ENCODE measurements around the gene GTF2IRD1. TPM values are rescaled to one million over a fixed set of nuclear protein-coding genes. Genes with fewer than 3 reads are reported as not detected.
"Not testable (repeated sequence)": the region's sequence is repeated elsewhere in the genome, so short reads cannot be mapped to it uniquely, and the experiment has no call there.

Gene GTF2IRD1
- total RNA-seq, 1 donor = 6.4 TPM

DNA sequence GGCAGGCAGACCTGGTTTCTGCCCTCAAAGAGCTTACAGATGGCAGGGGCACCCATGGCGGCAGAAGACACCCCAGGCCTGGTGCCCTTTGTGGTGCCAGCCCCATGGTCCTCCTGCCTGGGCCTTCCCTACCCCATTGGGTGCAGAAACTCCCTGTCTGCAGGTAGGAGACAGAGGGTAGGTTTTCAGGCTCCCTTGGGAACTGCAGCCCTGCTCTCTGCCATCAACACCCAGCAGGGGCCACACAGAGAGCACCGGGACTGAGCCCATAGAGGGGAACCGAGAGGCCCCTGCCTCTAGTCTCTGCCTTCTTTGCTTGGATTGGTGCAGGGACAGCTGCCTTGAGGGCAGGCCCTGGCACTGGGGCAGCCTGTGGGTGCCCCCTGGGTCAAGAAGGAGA, 52.6 kb downstream of the GTF2IRD1 start:
- TF ChIP-seq CTCF (IDR thresholded peaks at IDR 0.05; ENCODE audit: insufficient read depth, low read length) = no peak
- H3K4me3 ChIP-seq (ENCODE audit: low read depth, low read length) = no peak overlapping the region
- no peak for DNase-seq (ENCODE audit: low read depth)

GRCh38 chr7:74507538-74508319, 54.0 kb downstream of the GTF2IRD1 start:
- no peak overlapping the region for H3K4me3 ChIP-seq (ENCODE audit: low read depth, low read length)
- no peak for TF ChIP-seq CTCF (IDR thresholded peaks at IDR 0.05; ENCODE audit: insufficient read depth, low read length)
- no peak for DNase-seq (ENCODE audit: low read depth)

GRCh38 chr7:74509453-74509852, 55.7 kb downstream of the GTF2IRD1 start:
- H3K4me3 ChIP-seq (ENCODE audit: low read depth, low read length); DNase-seq (ENCODE audit: low read depth): not testable (repeated sequence)

GRCh38 chr7:74511345-74511744, 57.6 kb downstream of the GTF2IRD1 start:
- TF ChIP-seq CTCF (IDR thresholded peaks at IDR 0.05; ENCODE audit: insufficient read depth, low read length) = no peak
- DNase-seq (ENCODE audit: low read depth) = no peak
- H3K4me3 ChIP-seq (ENCODE audit: low read depth, low read length) = no peak overlapping the region

DNA sequence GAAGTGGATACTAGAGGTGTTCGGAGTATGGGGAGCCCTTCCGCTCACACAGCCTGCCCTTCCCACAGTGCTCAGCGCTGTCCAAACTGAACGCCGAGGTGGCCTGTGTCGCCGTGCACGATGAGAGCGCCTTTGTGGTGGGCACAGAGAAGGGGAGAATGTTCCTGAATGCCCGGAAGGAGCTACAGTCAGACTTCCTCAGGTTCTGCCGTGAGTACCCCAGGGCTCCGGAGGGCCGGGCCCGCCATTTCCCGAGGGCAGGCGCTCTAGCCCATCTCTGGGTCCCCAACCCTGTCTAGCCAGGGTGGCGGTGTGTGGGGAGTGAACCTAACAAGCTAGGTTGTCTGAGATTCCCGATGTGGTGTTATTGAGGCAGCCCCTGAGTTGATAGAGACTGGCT, 59.1 kb downstream of the GTF2IRD1 start:
- TF ChIP-seq CTCF (IDR thresholded peaks at IDR 0.05; ENCODE audit: insufficient read depth, low read length) = no peak
- H3K4me3 ChIP-seq (ENCODE audit: low read depth, low read length) = no peak overlapping the region
- DNase-seq (ENCODE audit: low read depth) = no peak

- TF ChIP-seq CTCF (IDR thresholded peaks at IDR 0.05; ENCODE audit: insufficient read depth, low read length) = no peak
- no peak overlapping the region for H3K4me3 ChIP-seq (ENCODE audit: low read depth, low read length)
- no peak for DNase-seq (ENCODE audit: low read depth)
These were observed 60.5 kb downstream of the GTF2IRD1 start for GRCh38 chr7:74514131-74514591.

GRCh38 chr7:74515276-74515675, 61.6 kb downstream of the GTF2IRD1 start:
- H3K4me3 ChIP-seq (ENCODE audit: low read depth, low read length) = no peak overlapping the region
- TF ChIP-seq CTCF (IDR thresholded peaks at IDR 0.05; ENCODE audit: insufficient read depth, low read length) = no peak

More at GRCh38 chr7:74515276-74515675, 61.6 kb downstream of the GTF2IRD1 start:
- DNase-seq (ENCODE audit: low read depth) = no peak
